ENCODE results near the gene HS3ST4.
"Not testable (repeated sequence)": the region's sequence is repeated elsewhere in the genome, so short reads cannot be mapped to it uniquely, and the experiment has no call there.

HS3ST4 gene

DNA sequence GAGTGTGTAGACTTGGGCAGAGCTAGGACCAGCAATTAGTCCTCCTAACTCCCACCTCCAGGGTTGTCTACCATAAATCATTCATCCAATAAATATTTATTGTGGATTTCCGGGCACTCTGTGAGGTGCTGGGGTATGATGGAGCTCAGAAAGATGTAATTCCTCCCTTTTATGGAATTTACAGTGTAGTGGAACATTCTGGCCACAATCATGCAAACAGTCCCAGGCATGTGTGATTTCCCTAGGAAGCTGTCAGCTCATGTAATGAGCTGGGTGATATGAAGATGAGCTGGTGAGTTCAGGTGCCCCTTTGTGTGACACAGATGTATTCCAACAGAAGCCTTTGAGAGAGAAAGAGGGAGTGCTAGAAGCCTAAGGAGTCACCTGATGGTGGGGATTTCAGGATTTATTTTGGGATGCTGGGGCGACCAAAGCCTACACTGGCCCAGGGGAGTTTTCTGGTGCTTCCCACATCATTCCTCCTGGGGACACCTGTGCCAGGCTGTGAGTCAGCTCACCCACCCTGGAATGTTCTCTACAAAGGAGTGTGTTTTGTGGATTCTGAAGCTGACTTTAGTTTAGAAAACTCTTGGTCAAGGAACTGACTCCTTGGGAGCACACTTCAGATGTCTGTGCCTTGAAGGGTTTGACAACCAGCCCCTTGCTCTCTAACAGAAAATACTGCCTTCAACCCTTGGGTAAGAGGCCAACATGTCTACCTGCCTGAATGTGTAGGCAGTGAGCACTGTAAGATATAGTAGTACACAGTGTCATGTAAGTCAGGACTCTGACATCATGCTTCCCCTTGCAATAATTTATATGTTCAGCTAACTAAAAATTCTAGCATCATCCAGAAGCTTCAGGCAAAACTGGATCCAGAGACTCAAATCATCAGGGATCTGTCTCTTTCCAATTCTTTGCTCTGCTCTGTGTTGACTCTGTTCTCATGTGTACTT is 42.9 kb downstream of the HS3ST4 start:
- DNase-seq = no peak

DNA sequence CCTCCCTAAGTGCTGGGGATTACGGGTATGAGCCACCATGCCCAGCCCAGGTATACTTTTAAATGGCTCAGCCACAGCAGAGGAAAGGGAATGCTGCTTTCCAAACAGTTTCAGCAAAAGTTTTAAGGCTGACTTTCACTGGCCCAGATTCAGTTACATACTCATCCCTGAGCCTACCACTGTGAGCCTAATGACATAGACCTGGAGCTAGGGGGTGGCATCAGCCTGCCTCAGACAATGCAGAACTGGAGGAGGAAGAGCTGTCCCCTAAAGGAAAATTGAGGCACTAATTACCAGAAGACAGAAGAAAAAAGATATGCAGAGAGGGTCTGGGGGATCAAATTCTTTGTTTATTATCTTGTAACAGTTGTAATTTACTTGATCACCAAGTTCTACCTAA is 43.9 kb downstream of the HS3ST4 start:
- DNase-seq = no peak

DNA sequence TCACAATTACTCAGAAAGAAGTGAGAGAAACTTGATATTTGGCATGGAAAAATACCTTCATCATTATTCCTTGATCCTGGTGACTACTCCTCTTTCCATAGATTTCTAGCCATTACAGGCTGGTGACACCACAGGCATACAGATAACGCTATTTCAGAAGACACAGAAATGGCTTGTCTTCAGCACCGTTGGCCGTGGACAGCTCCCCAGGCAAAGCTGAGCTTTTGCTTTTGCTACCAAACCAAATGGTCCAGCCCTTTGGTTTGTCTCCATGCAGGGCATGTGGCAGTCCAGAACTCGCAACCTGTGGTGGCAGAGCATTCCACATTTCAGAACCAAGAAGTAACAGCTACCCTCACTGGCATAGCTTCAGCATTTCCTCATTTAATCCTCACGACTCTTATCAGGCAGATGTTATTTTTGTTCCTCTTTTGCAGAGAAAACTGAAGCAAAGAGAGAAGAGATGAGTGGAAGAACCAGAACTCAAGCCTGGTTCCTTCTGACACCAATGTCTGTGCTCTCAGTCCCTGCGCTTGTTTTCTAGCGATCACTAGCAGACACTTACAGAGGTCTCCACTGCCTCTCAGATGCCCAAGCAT is 55.5 kb downstream of the HS3ST4 start:
- peak; percentile 39 for DNase-seq

DNA sequence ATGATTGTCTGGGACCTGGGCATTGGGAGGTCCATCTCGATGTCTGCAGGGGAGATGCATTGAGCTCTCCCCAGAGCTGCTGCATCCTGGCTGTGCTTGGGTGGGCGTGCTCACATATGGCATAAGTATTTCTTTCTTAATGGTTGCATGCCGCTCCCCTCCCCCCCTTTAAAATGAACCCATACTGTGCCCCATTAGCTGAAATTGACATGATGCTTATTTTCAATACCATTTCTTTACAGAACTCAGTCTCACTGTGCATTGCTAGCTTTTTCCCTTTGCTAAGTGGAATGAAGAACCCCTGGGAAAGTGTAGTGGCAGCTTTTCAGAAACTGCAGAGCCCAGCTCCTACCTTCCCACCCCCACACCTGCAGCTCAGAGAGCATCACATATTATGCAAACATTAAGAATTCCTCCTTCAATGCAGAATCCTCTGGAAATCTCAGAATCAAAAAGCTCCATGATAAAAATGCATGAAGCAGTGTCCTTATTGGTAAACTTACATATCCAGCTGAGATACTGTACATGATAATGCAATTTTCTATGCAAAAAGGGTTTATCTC is 56.4 kb downstream of the HS3ST4 start:
- no peak for DNase-seq

DNA sequence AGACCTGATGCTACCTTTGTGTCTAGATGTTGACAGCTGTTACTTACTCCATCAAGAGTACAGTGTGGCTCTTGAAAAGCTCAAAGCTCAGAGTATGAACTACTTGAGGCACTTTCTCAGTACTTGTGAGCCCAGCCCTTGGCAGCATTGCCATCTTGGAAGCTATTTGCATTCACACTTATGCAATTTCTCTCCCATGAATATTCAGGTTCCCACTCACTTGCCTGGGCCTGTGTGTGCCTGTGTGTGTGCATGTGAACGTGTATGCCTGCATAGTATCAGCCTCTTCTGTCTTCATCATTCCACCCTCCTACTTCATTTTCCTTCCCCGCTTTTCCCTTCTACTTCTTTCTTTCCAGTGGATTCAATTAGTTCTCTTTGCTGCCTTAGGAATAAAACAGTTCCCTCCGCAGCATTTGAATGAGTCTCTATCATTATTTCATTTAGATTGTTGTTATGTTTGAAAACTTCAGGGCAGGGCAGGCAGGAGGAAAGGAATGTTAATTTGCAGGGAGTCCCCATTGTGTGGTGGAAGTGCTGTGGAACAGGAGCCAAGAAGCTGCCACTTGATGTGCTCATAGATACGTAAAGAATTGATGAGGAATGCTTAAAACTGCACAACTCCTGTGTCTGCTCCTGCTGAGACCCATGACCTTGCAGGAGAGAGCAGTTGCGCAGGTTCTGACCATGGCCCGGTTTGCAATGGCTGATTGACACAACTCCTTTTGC is 58.9 kb downstream of the HS3ST4 start:
- DNase-seq = no peak

DNA sequence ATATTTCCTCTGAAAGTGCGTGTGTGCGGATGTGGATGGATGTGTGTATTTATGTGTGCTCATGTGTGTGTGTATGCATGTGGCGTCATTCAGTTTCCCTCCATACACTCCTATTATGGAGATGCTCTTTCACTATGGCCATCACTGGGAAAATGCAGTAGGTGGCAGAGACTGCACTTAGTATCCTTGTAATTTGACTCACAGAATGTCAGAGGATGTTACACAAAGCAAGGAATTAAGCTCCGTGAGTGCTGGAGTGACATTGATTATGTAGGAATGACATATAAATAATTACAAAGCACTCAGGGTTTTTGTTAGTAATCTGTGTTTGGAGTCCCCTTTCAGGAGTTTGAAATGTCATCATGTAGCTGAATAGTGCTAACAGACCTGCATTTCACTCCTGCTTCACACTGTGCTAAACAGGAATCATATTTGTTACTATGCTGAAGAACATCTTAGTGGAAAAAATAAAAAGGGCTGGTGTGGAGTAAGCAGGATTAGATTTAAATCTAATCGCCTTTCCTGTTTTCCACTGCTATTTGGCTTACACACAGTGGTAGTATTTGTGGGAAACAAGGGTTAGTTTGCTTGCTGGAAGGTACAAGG is 59.6 kb downstream of the HS3ST4 start:
- DNase-seq = no peak

DNA sequence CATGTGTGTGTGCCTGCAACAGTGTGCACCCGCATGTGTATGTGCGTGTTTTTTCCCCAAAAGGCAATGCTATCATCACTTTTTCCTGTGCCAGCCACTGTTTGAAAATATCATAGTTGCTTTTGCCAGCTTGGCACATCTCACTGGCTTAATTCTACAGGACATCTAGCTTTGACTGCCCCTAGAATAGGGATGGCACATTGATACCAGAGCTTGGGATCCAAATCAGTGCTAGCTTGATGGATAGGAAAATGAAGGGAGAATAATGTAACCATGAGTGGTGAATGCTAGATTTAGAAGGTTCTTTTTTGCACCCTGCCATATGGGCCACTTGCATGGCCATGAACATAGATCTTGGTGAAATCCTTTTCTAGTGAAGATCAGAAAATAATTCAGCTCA is 72.7 kb downstream of the HS3ST4 start:
- DNase-seq = no peak

DNA sequence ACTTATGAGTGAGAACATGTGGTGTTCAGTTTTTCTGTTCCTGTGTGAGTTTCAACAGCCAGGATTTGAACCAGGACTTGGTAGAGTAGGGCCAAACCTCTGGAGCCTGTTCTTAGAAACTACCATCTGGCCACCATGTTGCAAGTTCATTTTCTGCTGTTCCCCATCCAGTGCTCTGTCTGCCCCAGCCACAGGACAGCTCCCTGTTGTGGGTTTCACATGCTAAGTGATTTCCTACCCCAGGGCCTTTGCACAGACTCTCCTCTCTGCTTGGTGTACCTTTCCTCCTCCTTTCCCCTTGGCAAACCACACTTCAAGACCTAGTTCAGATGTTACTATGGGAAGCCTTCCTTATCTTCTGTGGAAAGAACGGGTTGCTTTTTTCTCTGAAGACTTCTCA is 79.5 kb downstream of the HS3ST4 start:
- DNase-seq = no peak

DNA sequence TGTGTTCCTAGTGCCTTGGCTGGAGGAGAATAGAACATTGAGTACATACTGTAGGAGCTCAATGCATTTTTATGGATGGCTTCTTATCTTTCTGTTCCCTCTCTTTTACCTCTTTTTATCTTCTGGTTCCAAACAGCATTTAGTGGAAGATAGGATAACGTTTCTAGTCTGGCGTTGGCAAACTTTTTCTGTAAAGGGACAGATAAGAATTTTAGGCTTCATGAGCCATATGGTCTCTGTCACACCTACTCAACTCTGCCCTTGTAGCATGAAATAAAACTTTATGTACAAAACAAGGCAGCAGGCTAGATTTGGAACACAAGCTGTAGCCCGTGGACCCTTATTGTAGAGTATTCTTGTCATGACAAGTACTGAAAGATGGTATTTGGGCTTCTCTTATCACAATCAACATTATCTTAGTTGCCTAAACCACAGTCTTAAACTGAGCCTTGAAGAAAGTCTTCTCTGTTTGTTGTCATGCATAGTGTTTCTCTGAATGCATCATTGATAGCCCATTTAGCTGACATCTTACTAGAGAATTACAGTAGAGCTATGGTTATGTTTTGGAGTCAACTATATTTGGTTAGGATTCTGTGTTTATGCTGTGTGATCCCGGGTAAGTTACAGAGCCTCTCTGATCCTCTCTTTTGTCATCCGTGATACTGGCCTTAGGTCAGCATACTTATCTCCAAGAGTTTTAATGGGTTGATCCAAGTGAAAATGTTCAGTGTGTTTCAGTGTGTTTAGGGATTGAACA is 80.2 kb downstream of the HS3ST4 start:
- DNase-seq = peak; percentile 78

DNA sequence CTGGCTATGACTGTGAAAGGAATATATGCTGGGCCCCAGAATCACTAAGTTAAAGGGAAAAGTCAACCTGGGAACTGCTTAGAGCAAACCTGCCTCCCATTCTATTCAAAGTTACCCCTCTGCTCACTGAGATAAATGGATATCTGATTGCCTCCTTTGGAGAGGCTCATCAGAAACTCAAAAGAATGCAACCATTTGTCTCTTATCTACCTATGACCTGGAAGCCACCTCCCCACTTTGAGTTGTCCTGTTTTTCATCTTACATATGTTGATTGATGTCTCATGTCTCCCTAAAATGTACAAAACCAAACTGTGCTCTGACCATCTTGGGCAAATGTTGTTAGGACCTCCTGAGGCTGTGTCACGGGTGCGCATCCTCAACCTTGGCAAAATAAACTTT is 84.5 kb downstream of the HS3ST4 start:
- DNase-seq = not testable (repeated sequence)

DNA sequence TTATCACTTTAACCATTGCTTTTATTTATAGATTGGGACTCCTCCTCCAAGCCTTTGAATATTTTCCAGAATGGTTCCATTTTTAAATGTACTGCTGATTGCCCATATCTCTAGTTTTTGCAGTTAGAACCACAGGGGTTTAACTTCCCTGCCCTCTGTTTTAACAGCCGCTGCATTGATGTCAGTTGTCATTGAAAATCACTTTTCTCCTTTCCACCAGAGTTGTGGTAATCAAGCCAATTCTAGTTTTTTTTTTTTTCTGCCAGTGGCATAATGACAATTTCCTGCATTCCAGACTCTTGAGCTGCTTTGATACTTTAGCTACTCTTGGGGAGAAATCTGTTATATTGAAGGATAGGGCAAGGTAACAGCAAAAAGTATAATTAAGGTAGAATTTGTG is 91.5 kb downstream of the HS3ST4 start:
- DNase-seq = no peak

DNA sequence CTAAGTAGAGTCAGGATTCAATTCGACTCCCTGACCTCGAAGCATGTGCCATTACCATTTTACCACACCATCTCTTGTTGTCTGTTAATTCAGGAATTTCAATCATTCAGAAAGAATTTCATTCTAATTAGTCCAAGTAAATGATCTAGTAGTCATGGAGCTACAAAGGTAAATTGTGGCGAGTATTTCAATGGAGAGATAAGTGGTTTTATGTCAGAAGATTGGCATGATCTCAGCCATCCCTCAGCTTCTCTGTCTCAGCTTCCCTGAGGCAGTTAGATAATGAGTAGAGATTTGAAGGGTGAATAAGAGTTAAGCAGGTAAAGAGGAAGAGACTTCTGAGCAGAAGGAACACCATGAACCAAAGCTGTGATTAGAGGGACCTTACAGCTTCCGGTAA is 93.6 kb downstream of the HS3ST4 start:
- no peak for DNase-seq

DNA sequence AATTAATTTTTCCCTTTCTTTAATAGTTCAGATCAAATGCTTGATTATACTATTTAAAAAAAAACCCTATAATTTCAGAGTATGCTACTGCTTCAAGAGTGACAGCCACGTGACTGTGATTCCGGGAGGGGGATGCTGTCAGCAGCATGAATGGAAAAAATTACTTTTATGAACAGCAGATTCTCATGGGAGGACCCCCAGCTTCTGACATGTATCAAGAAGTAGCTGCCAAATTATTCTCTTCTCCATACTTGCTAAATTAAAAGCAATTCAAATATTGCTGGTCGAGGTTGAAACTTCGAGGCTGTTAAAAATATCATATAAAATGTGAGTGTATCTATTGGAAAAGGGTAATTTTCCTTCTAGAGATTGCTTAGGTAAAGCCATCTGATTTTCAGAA is 95.0 kb downstream of the HS3ST4 start:
- DNase-seq = no peak

DNA sequence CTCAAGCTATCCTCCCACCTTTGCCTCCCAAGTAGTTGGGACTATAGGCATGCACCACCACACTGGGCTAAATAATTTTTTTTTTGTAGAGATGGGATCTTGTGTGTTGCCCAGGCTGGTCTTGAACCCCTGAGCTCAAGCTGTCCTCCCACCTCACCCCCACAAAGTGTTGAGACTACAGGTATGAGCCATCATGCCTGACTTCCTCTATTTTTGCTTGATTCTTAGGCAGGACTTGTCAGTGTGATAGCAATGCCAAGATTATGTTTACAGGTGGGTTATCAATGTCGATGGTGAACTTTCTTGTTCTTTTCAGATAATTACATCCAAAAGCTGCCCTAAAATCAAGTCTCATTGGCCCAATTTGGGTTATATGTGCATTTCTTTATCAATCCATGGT is 96.9 kb downstream of the HS3ST4 start:
- DNase-seq = no peak

DNA sequence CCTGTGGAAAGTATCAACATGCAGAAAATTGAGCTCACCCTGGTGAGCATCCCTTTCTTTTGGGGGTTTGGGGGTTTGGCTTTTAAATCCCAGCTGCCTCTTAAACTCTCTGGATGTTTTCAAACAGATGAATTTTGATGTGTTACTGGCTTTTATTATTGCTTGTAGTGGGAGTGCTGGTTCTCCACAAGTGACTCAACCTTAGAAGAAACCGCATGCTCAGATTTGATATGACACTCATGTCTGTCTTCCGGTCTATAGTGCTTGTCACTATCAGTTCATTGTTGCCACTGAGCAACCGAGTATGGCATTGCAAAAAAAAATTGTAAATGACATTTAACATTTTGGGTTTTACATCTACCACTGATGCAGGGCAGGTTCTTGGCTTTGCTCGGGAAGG is 104.5 kb downstream of the HS3ST4 start:
- DNase-seq = peak; percentile 23

DNA sequence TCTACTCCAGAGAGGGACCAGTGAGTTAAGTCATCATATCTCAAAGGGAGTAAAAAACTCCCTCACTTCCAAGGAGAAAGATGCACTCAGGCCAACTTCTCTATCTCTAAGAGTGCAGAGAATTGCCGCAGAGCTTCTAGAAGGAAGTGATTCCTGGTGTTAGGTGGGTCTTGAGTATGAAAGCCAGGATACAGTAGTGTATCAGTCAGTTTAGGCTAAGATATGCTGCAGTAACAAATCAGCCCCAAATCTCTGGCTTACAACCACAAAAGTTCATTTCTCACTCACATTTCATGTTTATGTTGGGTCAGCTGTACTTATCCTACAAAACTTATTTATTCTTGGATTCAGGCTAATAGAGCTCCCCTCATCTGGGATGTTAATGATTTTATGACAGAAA is 106.3 kb downstream of the HS3ST4 start:
- no peak for DNase-seq

DNA sequence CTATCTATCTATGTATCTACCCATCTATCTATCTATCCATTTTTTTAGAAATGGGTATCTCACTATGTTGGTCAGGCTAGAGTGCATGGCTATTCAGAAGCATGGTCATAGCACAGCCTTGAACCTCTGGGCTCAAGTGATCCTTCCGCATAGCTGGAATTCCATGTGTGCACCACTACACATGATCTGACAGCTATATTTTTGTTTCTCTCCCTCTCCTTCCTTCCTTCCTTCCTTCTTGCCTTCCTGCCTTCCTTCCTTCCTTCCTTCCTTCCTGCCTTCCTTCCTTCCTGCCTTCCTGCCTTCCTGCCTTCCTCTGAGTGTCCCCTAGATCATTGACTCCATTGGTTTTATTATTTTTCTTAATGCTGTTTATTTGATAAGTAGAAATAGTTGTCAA is 108.1 kb downstream of the HS3ST4 start:
- DNase-seq = no peak

DNA sequence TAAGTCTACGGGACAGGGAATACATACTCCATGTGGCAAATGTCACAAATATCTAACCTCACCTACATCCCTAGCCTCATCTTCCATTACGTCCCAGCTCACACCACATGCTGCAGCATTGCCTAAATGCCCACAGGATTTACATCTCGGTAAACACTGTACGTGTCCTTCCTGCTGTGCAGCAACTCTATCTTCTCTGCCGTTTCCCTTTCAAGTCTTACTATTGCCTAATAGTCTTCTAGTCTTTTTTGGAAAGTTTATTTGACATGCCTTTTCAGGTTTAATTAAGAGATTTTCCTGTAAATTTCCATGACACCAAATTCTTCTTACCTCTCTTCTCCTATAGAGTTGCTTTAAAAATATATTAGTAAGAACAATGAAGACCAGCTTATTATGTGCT is 120.5 kb downstream of the HS3ST4 start:
- DNase-seq = no peak

DNA sequence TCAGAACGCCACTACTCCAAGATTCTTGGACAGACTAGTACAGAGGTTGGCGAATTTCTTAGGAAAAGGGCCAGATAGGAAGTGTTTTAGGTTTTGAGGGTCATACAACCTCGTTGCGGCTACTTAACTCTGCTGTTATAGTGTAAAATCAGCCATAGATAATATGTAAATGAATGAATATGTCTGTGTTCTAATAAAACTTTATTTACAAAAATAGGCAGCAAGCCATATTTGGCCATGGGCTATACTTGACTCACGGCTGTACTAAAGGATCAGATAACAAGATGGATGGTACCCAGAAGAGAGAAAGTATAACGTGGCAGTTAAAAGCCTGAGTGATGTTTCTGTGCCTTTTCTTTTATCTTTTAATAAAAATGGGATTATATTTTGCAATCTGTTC is 125.5 kb downstream of the HS3ST4 start:
- no peak for DNase-seq

DNA sequence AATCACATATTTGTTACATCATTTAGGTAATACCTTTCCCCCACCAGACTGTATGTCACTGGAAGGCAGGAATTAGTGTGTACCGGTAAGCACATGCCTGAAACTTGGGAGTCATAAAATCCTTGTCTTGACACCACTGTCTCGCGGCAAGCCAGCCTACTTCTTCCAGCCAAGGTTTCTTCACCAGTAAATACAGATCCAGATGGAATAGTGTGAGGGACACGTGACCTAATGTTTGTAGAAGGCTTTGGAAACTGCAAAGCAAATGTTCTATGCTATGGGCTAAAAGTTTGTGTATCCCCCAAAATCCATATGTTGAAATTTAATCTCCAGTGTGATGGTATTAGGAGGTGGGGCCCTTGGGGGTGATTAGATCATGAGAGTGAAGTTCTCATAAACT is 126.1 kb downstream of the HS3ST4 start:
- no peak for DNase-seq

DNA sequence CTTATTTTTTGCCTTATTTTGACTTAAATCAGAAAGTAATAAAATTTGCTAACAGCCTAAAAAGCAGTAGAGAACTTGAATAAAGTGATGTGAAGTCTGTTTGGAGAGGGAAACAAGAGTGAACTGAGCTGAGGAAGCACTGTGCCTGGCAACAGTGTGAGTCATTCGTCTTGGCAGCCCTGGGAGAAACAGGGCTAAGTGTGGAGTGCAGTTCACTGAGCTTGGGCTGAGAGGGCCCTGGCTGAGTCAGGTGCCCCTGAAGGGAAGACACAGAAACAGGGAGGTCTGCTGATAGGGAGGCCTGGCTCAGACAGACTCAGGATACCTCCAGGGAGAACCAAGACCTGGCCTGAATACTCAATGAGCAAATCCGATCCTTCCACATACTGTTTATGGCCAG is 132.1 kb downstream of the HS3ST4 start:
- DNase-seq = no peak

DNA sequence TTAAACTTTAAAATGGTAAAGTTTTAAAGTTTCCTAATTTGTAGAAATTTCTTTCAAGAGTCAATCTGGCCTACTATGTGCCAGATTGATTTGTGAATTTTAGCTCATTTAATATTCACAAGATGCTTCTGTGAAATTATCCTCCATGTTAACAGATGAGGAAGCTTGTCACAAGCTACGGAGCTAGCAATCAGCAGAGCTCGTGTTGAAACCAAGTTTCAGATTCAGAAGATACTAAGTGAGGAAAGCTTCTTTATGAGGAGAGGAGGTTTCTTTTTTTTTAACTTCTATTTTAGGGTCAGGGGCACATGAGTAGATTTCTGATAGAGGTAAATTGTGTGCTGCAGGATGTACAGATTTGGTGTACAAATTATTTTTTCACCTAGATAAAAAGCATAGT is 135.9 kb downstream of the HS3ST4 start:
- DNase-seq = no peak

Data from OCI-M1 (cell line).